Measurements from ENCODE around the gene ZNF622. TPM values are rescaled to one million over a fixed set of nuclear protein-coding genes. Genes with fewer than 3 reads are reported as not detected.
A peak's percentile ranks its signal among the peaks of the same experiment; 100 is the strongest.

ZNF622 gene
- total RNA-seq, 1 donor from 2014 or later = 28.5 TPM

GRCh38 chr5:16467363-16468219 is 2.0 kb upstream of the ZNF622 start:
- TF ChIP-seq CTCF (IDR thresholded peaks at IDR 0.05; ENCODE audit: unreplicated experiment) = no peak
- Mint-ChIP-seq H3K36me3 (ENCODE audit: insufficient read depth) (peaks cover 4% of the 10 kb centered on the region), H3K9me3 (ENCODE audit: low read depth) (no peaks in the 10 kb centered on the region), H3K27ac (no peak overlapping the region), H3K4me3 (ENCODE audit: low read depth) (peak overlapping the region; percentile 99), H3K27me3 (no peaks in the 10 kb centered on the region), H3K4me1 (ENCODE audit: low read depth) (peaks cover 45% of the 10 kb centered on the region)
- no peak for DNase-seq (ENCODE audit: low spot score, unreplicated experiment)

DNA sequence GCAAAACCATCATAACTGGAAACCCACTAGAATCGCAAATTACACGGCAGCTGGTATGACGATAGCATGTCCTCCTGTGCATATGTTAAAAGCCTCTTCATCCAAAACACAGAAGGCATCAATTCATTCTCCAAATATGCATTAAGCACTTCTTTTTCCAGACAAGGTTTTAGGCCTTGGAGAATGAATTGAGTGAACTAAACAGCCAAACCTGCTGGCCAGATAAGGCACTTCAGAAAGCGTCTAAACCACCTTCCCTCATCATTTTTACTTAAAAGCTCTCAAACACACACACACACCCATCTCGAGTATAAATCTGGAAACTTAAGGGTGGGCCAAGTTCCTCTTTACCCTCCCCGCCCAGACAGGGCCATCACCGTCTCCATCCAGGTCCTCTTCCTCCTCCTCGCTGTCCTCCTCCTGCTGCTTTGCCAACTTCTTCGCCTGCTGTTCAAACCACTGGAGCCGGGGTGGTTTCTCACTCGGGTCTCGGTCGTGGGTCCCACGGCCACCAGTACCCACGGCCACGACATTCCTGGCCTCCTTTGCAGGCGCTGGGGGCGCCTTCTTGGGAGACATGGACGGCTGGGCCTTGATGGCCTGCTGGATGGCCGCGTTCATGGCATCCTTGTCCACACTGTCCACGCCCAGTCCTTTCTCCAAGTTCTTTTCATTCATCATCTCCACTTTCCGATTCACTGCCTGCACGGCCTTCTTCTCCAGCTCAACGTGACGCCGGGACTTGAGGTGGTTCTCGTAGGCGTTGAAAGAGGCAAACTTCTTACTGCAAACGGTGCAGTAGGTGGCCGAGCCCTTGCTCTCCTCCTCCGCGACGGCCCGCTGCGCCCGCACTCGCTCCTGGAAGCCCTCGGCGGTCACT is 696 bp downstream of the ZNF622 start:
- TF ChIP-seq CTCF (IDR thresholded peaks at IDR 0.05; ENCODE audit: unreplicated experiment) = peak; percentile 24

GRCh38 chr5:16464231-16464630 is 1.4 kb downstream of the ZNF622 start:
- TF ChIP-seq CTCF (IDR thresholded peaks at IDR 0.05; ENCODE audit: unreplicated experiment) = no peak
- Mint-ChIP-seq H3K36me3 (ENCODE audit: insufficient read depth) (peaks cover 16% of the 10 kb centered on the region), H3K27ac (no peak overlapping the region), H3K27me3 (no peaks in the 10 kb centered on the region), H3K9me3 (ENCODE audit: low read depth) (no peaks in the 10 kb centered on the region), H3K4me1 (ENCODE audit: low read depth) (peaks cover 34% of the 10 kb centered on the region), H3K4me3 (ENCODE audit: low read depth) (peak overlapping the region; percentile 99)
- no peak for DNase-seq (ENCODE audit: low spot score, unreplicated experiment)

More for the DNA sequence above, 696 bp downstream of the ZNF622 start:
- Mint-ChIP-seq H3K4me1 (ENCODE audit: low read depth) (peaks cover 36% of the 10 kb centered on the region), H3K27ac (peak overlapping the region; percentile 99), H3K27me3 (no peaks in the 10 kb centered on the region), H3K36me3 (ENCODE audit: insufficient read depth) (peaks cover 16% of the 10 kb centered on the region), H3K9me3 (ENCODE audit: low read depth) (no peaks in the 10 kb centered on the region), H3K4me3 (ENCODE audit: low read depth) (peak overlapping the region; percentile 99)
- DNase-seq (ENCODE audit: low spot score, unreplicated experiment) = no peak

DNA sequence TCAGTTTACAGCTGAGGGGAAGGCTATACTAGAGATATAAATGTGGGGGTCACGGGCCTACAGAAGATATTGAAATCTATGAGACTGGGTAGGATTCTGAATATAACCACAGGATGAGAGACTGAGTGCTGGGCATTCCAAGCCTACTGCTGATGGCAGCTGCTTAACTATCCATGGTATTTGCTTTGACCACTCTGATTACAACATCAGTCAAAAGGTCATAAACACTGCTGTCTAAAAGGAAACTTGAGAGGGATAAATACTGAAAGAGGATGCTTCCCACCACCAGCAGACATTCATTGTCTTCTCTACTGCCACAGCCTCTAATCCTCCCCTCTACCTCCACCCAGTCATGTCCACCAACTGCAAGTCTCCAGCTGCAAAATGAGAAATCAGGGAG is 3.8 kb downstream of the ZNF622 start:
- peaks cover 19% of the 10 kb centered on the region for H3K36me3 Mint-ChIP-seq (ENCODE audit: insufficient read depth)
- H3K27ac Mint-ChIP-seq = no peak overlapping the region
- peaks cover 24% of the 10 kb centered on the region for H3K4me1 Mint-ChIP-seq (ENCODE audit: low read depth)
- no peak overlapping the region for H3K4me3 Mint-ChIP-seq (ENCODE audit: low read depth)
- no peak for TF ChIP-seq CTCF (IDR thresholded peaks at IDR 0.05; ENCODE audit: unreplicated experiment)
- no peaks in the 10 kb centered on the region for H3K27me3 Mint-ChIP-seq
- H3K9me3 Mint-ChIP-seq (ENCODE audit: low read depth) = no peaks in the 10 kb centered on the region
- no peak for DNase-seq (ENCODE audit: low spot score, unreplicated experiment)

DNA sequence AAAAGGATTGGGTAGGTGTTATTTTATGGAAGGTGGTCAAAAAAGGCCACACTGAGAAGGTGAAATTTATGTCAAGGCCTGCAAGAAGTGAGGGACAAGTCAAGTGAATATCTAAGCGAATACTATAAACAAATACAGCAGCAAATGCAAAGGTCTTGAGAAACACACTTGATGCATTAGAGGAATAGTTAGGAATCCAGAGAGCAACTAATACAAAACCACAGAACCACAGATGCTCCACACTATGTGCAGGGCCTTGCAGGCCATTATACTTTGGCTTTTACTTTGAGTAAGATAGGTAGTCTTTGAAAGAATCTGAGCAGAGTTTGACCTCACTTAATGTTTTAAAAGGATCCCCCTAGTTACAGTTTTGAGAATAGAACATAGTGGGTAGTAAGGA is 4.6 kb downstream of the ZNF622 start:
- Mint-ChIP-seq H3K4me3 (ENCODE audit: low read depth) (no peak overlapping the region), H3K36me3 (ENCODE audit: insufficient read depth) (peaks cover 23% of the 10 kb centered on the region), H3K4me1 (ENCODE audit: low read depth) (peaks cover 20% of the 10 kb centered on the region), H3K9me3 (ENCODE audit: low read depth) (no peaks in the 10 kb centered on the region), H3K27me3 (no peaks in the 10 kb centered on the region), H3K27ac (no peak overlapping the region)
- TF ChIP-seq CTCF (IDR thresholded peaks at IDR 0.05; ENCODE audit: unreplicated experiment) = no peak
- no peak for DNase-seq (ENCODE audit: low spot score, unreplicated experiment)

Measured in progenitor cell of endocrine pancreas (in vitro differentiated cells).